ENCODE measurements around the gene RERGL.
A peak's percentile ranks its signal among the peaks of the same experiment; 100 is the strongest.

RERGL gene

GRCh38 chr12:18090093-18090492 is at the start of gene RERGL:
Gene RERGL (minus strand): TSS chr12:18090193. CDS start chr12:18090140, 53 bp downstream.
- DNase-seq (ENCODE audit: low read depth), result no peak
- Histone ChIP-seq H3K4me3 (ENCODE audit: low read length) (no peak within 1 kb of the TSS), H3K4me1 (ENCODE audit: control insufficient read depth, insufficient read depth, low read length) (no peaks in the 10 kb centered on the region), H3K36me3 (ENCODE audit: control insufficient read depth, insufficient read depth, low read length, severe bottlenecking) (no peaks in the 10 kb centered on the region), H3K9ac (ENCODE audit: low read length) (no peak within 1 kb of the TSS), H3K27me3 (replicated peaks; ENCODE audit: control insufficient read depth, insufficient read depth, low read length) (no peaks in the 10 kb centered on the region), H3K9me3 (ENCODE audit: control insufficient read depth, low read length) (peaks cover 2% of the 10 kb centered on the region)

DNA sequence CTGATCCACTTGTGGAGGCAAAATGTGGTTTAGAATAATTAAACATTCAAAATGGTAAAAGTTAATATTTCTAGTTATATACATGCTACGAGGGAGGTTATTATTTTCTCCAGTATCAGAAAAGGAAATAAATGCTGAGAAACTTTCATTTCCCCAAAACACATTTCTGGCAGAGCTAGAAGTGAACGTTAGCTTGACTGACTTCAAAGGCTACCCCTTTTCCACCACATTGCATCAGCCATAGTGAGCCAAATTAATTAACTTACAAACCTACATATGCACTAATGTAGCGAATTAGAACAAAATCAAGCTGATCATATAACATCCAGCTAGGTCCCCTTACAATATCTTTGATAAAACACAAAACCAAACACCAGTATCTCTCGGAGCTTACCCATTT is 49.3 kb upstream of the RERGL start:
- Histone ChIP-seq H3K36me3 (ENCODE audit: control insufficient read depth, insufficient read depth, low read length, severe bottlenecking) (no peaks in the 10 kb centered on the region), H3K4me3 (ENCODE audit: low read length) (no peak overlapping the region)

GRCh38 chr12:18135509-18135908 is 45.5 kb upstream of the RERGL start:
- Histone ChIP-seq H3K4me1 (ENCODE audit: control insufficient read depth, insufficient read depth, low read length) (peaks cover 21% of the 10 kb centered on the region), H3K9me3 (ENCODE audit: control insufficient read depth, low read length) (no peaks in the 10 kb centered on the region), H3K9ac (ENCODE audit: low read length) (peak overlapping the region; percentile 10), H3K36me3 (ENCODE audit: control insufficient read depth, insufficient read depth, low read length, severe bottlenecking) (no peaks in the 10 kb centered on the region), H3K27me3 (replicated peaks; ENCODE audit: control insufficient read depth, insufficient read depth, low read length) (no peaks in the 10 kb centered on the region), H3K4me3 (ENCODE audit: low read length) (peak overlapping the region; percentile 67)
- no peak for DNase-seq (ENCODE audit: low read depth)

More for the DNA sequence above, 49.3 kb upstream of the RERGL start:
- no peak for DNase-seq (ENCODE audit: low read depth)
- Histone ChIP-seq H3K4me1 (ENCODE audit: control insufficient read depth, insufficient read depth, low read length) (peaks cover 36% of the 10 kb centered on the region), H3K9me3 (ENCODE audit: control insufficient read depth, low read length) (no peaks in the 10 kb centered on the region), H3K9ac (ENCODE audit: low read length) (no peak overlapping the region), H3K27me3 (replicated peaks; ENCODE audit: control insufficient read depth, insufficient read depth, low read length) (no peaks in the 10 kb centered on the region)

DNA sequence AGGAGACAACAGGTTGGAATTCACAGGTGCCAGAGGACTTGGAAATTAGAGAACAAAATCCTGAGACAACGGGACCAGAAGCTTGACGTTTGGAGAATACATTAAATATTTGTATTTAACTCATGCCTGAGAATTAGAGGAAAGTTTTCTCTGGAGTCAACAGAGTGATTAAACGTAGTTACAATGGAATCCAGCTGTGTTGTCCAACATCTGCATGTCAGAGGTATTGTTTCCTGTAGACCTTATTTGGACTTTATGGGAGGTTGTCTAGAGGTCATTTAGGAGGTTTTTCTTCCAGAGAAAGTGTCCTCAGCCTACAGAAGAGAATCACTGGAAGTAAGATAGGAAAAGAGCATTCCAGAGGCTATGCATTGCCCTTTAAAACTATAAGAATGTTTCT is 45.1 kb upstream of the RERGL start:
- Histone ChIP-seq H3K9ac (ENCODE audit: low read length) (peak overlapping the region; percentile 10), H3K4me3 (ENCODE audit: low read length) (peak overlapping the region; percentile 67), H3K36me3 (ENCODE audit: control insufficient read depth, insufficient read depth, low read length, severe bottlenecking) (no peaks in the 10 kb centered on the region), H3K27me3 (replicated peaks; ENCODE audit: control insufficient read depth, insufficient read depth, low read length) (no peaks in the 10 kb centered on the region), H3K9me3 (ENCODE audit: control insufficient read depth, low read length) (no peaks in the 10 kb centered on the region), H3K4me1 (ENCODE audit: control insufficient read depth, insufficient read depth, low read length) (peaks cover 17% of the 10 kb centered on the region)
- no peak for DNase-seq (ENCODE audit: low read depth)

GRCh38 chr12:18130851-18131250 is 40.9 kb upstream of the RERGL start:
- no peak for DNase-seq (ENCODE audit: low read depth)
- H3K4me3 ChIP-seq (ENCODE audit: low read length), result no peak overlapping the region

DNA sequence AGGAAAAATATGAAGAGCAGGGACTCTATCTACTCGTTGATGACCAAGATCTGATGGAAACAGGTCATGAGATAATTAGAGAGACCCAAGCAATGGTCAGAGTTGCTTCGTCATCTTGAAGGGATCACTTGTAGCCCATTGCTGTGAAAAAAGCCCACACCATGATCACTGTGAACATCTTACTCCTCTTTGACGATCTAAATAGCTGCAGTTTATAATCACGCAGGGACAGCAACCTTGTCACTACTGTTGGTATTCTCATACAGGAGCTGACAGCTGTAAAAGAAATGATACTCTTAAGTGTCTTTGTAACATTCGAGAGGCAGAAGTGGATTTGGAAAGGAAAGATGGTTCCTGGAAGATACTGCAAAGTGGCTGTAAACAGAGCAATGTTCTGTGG is 33.7 kb upstream of the RERGL start:
- no peak overlapping the region for H3K4me3 ChIP-seq (ENCODE audit: low read length)
- H3K9me3 ChIP-seq (ENCODE audit: control insufficient read depth, low read length), result peaks cover 14% of the 10 kb centered on the region
- no peak overlapping the region for H3K9ac ChIP-seq (ENCODE audit: low read length)
- H3K27me3 ChIP-seq (replicated peaks; ENCODE audit: control insufficient read depth, insufficient read depth, low read length), result no peaks in the 10 kb centered on the region
- no peak for DNase-seq (ENCODE audit: low read depth)
- H3K36me3 ChIP-seq (ENCODE audit: control insufficient read depth, insufficient read depth, low read length, severe bottlenecking), result no peaks in the 10 kb centered on the region
- no peaks in the 10 kb centered on the region for H3K4me1 ChIP-seq (ENCODE audit: control insufficient read depth, insufficient read depth, low read length)

More at GRCh38 chr12:18130851-18131250, 40.9 kb upstream of the RERGL start:
- Histone ChIP-seq H3K9ac (ENCODE audit: low read length) (no peak overlapping the region), H3K36me3 (ENCODE audit: control insufficient read depth, insufficient read depth, low read length, severe bottlenecking) (no peaks in the 10 kb centered on the region), H3K4me1 (ENCODE audit: control insufficient read depth, insufficient read depth, low read length) (peaks cover 11% of the 10 kb centered on the region), H3K9me3 (ENCODE audit: control insufficient read depth, low read length) (peaks cover 9% of the 10 kb centered on the region), H3K27me3 (replicated peaks; ENCODE audit: control insufficient read depth, insufficient read depth, low read length) (no peaks in the 10 kb centered on the region)

DNA sequence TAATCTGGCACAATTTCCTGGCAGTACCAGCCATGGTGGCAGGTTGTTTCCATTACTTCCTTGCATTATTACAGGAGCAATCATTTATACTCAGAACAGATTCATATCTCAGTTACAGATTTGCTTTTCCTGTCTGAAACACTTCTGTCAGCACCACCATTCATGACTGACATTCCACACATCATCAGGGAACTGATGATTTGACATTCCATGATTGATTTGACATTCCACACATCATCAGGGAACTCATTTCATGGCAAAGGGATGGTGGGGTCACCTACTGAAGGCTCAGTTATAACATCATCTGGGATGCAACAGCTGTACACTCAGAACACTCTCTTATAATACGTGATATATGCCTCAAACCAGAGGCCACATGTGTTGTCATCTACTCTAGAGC is 30.9 kb upstream of the RERGL start:
- Histone ChIP-seq H3K27me3 (replicated peaks; ENCODE audit: control insufficient read depth, insufficient read depth, low read length) (no peaks in the 10 kb centered on the region), H3K36me3 (ENCODE audit: control insufficient read depth, insufficient read depth, low read length, severe bottlenecking) (no peaks in the 10 kb centered on the region), H3K9ac (ENCODE audit: low read length) (no peak overlapping the region), H3K4me3 (ENCODE audit: low read length) (no peak overlapping the region), H3K9me3 (ENCODE audit: control insufficient read depth, low read length) (peaks cover 5% of the 10 kb centered on the region), H3K4me1 (ENCODE audit: control insufficient read depth, insufficient read depth, low read length) (no peaks in the 10 kb centered on the region)
- DNase-seq (ENCODE audit: low read depth), result no peak

DNA sequence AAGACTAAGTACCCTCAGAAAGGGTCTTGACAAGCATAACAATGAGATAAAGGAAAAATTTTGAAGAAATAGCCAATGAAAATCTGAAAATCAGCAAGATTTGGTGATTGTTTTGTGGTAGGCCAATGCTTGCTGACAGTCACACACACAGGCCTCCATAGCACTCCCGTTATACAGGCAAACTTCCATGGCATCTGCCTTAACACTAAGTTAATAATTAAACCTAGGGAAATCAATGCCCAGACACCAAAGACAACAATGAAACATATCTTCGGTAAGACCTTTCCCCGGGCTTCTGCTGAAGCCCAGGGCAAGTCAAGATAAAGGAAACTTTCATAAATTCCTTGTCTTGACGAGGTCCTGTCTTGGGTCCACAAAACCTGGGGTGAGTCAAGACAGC is 18.6 kb upstream of the RERGL start:
- no peak overlapping the region for H3K4me3 ChIP-seq (ENCODE audit: low read length)
- no peaks in the 10 kb centered on the region for H3K9me3 ChIP-seq (ENCODE audit: control insufficient read depth, low read length)
- H3K9ac ChIP-seq (ENCODE audit: low read length), result no peak overlapping the region
- no peaks in the 10 kb centered on the region for H3K27me3 ChIP-seq (replicated peaks; ENCODE audit: control insufficient read depth, insufficient read depth, low read length)
- H3K36me3 ChIP-seq (ENCODE audit: control insufficient read depth, insufficient read depth, low read length, severe bottlenecking), result no peaks in the 10 kb centered on the region
- DNase-seq (ENCODE audit: low read depth), result no peak
- H3K4me1 ChIP-seq (ENCODE audit: control insufficient read depth, insufficient read depth, low read length), result no peaks in the 10 kb centered on the region

- DNase-seq (ENCODE audit: low read depth), result no peak
- Histone ChIP-seq H3K27me3 (replicated peaks; ENCODE audit: control insufficient read depth, insufficient read depth, low read length) (no peaks in the 10 kb centered on the region), H3K9me3 (ENCODE audit: control insufficient read depth, low read length) (no peaks in the 10 kb centered on the region), H3K4me1 (ENCODE audit: control insufficient read depth, insufficient read depth, low read length) (no peaks in the 10 kb centered on the region), H3K36me3 (ENCODE audit: control insufficient read depth, insufficient read depth, low read length, severe bottlenecking) (no peaks in the 10 kb centered on the region), H3K4me3 (ENCODE audit: low read length) (no peak overlapping the region), H3K9ac (ENCODE audit: low read length) (no peak overlapping the region)
These were observed 13.6 kb upstream of the RERGL start for GRCh38 chr12:18103624-18104023.

GRCh38 chr12:18101043-18101442 is 11.1 kb upstream of the RERGL start:
- Histone ChIP-seq H3K4me1 (ENCODE audit: control insufficient read depth, insufficient read depth, low read length) (no peaks in the 10 kb centered on the region), H3K36me3 (ENCODE audit: control insufficient read depth, insufficient read depth, low read length, severe bottlenecking) (no peaks in the 10 kb centered on the region), H3K9ac (ENCODE audit: low read length) (no peak overlapping the region), H3K27me3 (replicated peaks; ENCODE audit: control insufficient read depth, insufficient read depth, low read length) (no peaks in the 10 kb centered on the region), H3K4me3 (ENCODE audit: low read length) (no peak overlapping the region), H3K9me3 (ENCODE audit: control insufficient read depth, low read length) (no peaks in the 10 kb centered on the region)
- DNase-seq (ENCODE audit: low read depth), result no peak

DNA sequence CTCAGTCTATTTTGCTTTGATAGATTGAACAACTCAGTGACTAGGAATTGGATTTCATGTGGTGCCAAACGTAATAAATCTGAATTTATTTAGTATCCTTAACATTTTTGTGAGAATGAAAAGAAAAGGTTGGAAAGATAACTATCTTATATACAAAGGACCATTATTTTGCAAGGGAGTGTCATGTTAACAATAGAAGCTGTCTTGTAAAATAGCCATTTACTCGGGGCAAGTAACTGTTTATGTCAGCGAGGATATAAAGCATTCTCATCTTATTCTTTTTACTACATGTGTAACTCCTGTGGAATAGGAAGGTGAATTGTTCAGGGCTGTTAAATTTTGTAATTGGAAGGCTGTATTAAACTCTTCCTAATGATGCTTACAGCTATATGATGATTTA is 5.9 kb downstream of the RERGL start:
- H3K4me3 ChIP-seq (ENCODE audit: low read length), result no peak overlapping the region
- H3K9me3 ChIP-seq (ENCODE audit: control insufficient read depth, low read length), result peaks cover 2% of the 10 kb centered on the region
- no peaks in the 10 kb centered on the region for H3K27me3 ChIP-seq (replicated peaks; ENCODE audit: control insufficient read depth, insufficient read depth, low read length)
- H3K9ac ChIP-seq (ENCODE audit: low read length), result no peak overlapping the region
- H3K36me3 ChIP-seq (ENCODE audit: control insufficient read depth, insufficient read depth, low read length, severe bottlenecking), result no peaks in the 10 kb centered on the region
- DNase-seq (ENCODE audit: low read depth), result no peak
- H3K4me1 ChIP-seq (ENCODE audit: control insufficient read depth, insufficient read depth, low read length), result peaks cover 6% of the 10 kb centered on the region

- Histone ChIP-seq H3K4me1 (ENCODE audit: control insufficient read depth, insufficient read depth, low read length) (peaks cover 10% of the 10 kb centered on the region), H3K36me3 (ENCODE audit: control insufficient read depth, insufficient read depth, low read length, severe bottlenecking) (no peaks in the 10 kb centered on the region), H3K4me3 (ENCODE audit: low read length) (no peak overlapping the region), H3K9ac (ENCODE audit: low read length) (no peak overlapping the region), H3K27me3 (replicated peaks; ENCODE audit: control insufficient read depth, insufficient read depth, low read length) (no peaks in the 10 kb centered on the region), H3K9me3 (ENCODE audit: control insufficient read depth, low read length) (no peaks in the 10 kb centered on the region)
- DNase-seq (ENCODE audit: low read depth), result no peak
These were observed 10.3 kb downstream of the RERGL start for GRCh38 chr12:18079541-18080246.

Data from adipocyte (in vitro differentiated cells).